ENCODE results near the gene GALE.
"Not testable (repeated sequence)": the region's sequence is repeated elsewhere in the genome, so short reads cannot be mapped to it uniquely, and the experiment has no call there.

The GALE gene

GRCh38 chr1:23792151-23792945 is 8.2 kb downstream of the GALE start:
- no peak for DNase-seq (ENCODE audit: low read depth in 2 of 2)

GRCh38 chr1:23791516-23792047 is 9.0 kb downstream of the GALE start:
- DNase-seq (ENCODE audit: low read depth in 2 of 2): no peak

- DNase-seq (ENCODE audit: low read depth in 2 of 2): peak; percentile 66 to 74
These were observed 9.6 kb downstream of the GALE start, which contains the start of gene LYPLA2 for GRCh38 chr1:23790696-23791515. LYPLA2 (plus strand) TSS chr1:23791145; CDS start chr1:23792683, 1,538 bp downstream.

- DNase-seq (ENCODE audit: low read depth in 2 of 2): no peak
These were observed 11.9 kb downstream of the GALE start for GRCh38 chr1:23788695-23789094.

GRCh38 chr1:23787701-23788100 is 12.9 kb downstream of the GALE start:
- DNase-seq (ENCODE audit: low read depth in 2 of 2): no peak

- DNase-seq (ENCODE audit: low read depth in 2 of 2): no peak
These were observed 15.7 kb downstream of the GALE start for GRCh38 chr1:23784846-23785245.

GRCh38 chr1:23783141-23783540 is 17.4 kb downstream of the GALE start:
- not testable (repeated sequence) for DNase-seq (ENCODE audit: low read depth in 2 of 2)

- DNase-seq (ENCODE audit: low read depth in 2 of 2): no peak
These were observed 20.7 kb downstream of the GALE start for GRCh38 chr1:23779826-23780371.

GRCh38 chr1:23777979-23778814 is 22.4 kb downstream of the GALE start, which contains the start of gene PITHD1:
PITHD1 (plus strand) TSS chr1:23778418; CDS start chr1:23778516, 98 bp downstream.
- DNase-seq (ENCODE audit: low read depth in 2 of 2): peak; percentile 47 to 68

- DNase-seq (ENCODE audit: low read depth in 2 of 2): no peak
These were observed 24.3 kb downstream of the GALE start for GRCh38 chr1:23776217-23776616.

GRCh38 chr1:23774174-23774880 is 26.2 kb downstream of the GALE start:
- no peak for DNase-seq (ENCODE audit: low read depth in 2 of 2)

- no peak for DNase-seq (ENCODE audit: low read depth in 2 of 2)
These were observed 27.7 kb downstream of the GALE start for GRCh38 chr1:23772854-23773242.

GRCh38 chr1:23772049-23772853 is 28.3 kb downstream of the GALE start:
- peak; percentile 73 to 77 for DNase-seq (ENCODE audit: low read depth in 2 of 2)

GRCh38 chr1:23768733-23769132 is 31.8 kb downstream of the GALE start:
- no peak for DNase-seq (ENCODE audit: low read depth in 2 of 2)

- no peak for DNase-seq (ENCODE audit: low read depth in 2 of 2)
These were observed 37.4 kb downstream of the GALE start for GRCh38 chr1:23763041-23763577.

GRCh38 chr1:23759277-23759676 is 41.3 kb downstream of the GALE start:
- no peak for DNase-seq (ENCODE audit: low read depth in 2 of 2)

GRCh38 chr1:23757812-23758211 is 42.7 kb downstream of the GALE start:
- no peak for DNase-seq (ENCODE audit: low read depth in 2 of 2)

GRCh38 chr1:23756676-23757075 is 43.9 kb downstream of the GALE start:
- no peak for DNase-seq (ENCODE audit: low read depth in 2 of 2)

GRCh38 chr1:23752909-23753308 is 47.6 kb downstream of the GALE start:
- no peak for DNase-seq (ENCODE audit: low read depth in 2 of 2)

Data from stimulated activated CD8-positive, alpha-beta memory T cell treated with anti-CD3 and anti-CD28 coated beads, Interleukin-2, amount 100 ng/mL, for 1 hour (primary cell).